Pancreas (tissue), 10 donors: ENCODE results near the gene GRK5. TPM values are rescaled to one million over a fixed set of nuclear protein-coding genes. Genes with fewer than 3 reads are reported as not detected.

ENCODE experiments used
- ATAC-seq, 4 donors: fragments of 200-7000 bp; cut with Tn5 transposase; one replicate each; pipeline versions ENCODE4 v1.8.0 to v1.9.1; 2020; ENCODE audit warnings: mild to moderate bottlenecking in 4 of 4, moderate library complexity in 4 of 4
- DNase-seq, 6 donors: peaks; one replicate each; pipeline ENCODE4 v3.0.0-alpha.2; 2020
- FAIRE-seq: peaks from 2 replicates; lab custom pipeline; 2012; peaks lifted over from hg19 to GRCh38; lab: Jason Lieb, UNC
- H3K27ac ChIP-seq, 4 donors: fragments of 200-600 bp; sonication (generic); 1 replicate in 3 of 4; 2 replicates in 1 of 4; pipeline versions ENCODE4 v1.5.0 to v1.8.0; 2020
- H3K27me3 ChIP-seq, 4 donors: fragments of 200-600 bp; one replicate each; pipeline ENCODE4 v1.8.0; 2021
- H3K36me3 ChIP-seq, 3 donors: fragments of 200-600 bp; sonication (generic) in 1 of 3; one replicate each; pipeline versions ENCODE4 v1.5.0 to v1.8.0; 2020 to 2021
- H3K4me1 ChIP-seq, 3 donors: fragments of 200-600 bp; one replicate each; pipeline ENCODE4 v1.8.0; 2021
- H3K4me3 ChIP-seq, 4 donors: fragments of 200-600 bp; sonication (generic) in 2 of 4; one replicate each; pipeline versions ENCODE4 v1.5.0 to v1.8.0; 2020 to 2021
- H3K9me3 ChIP-seq, 4 donors: fragments of 200-600 bp; one replicate each; pipeline ENCODE4 v1.8.0; 2021
- CTCF ChIP-seq, 4 donors: fragments of 200-600 bp; sonication (generic) in 3 of 4; IDR thresholded peaks; one replicate each; pipeline versions ENCODE4 v1.5.0 to v1.8.0; 2021; ENCODE audit warnings: antibody characterized with exemption in 4 of 4
- WGBS, 2 donors: extraction: QIAGEN DNeasy Blood & Tissue Kit; methylation state at CpG; one replicate each; pipeline ENCODE4 v1.1.7; 2013; 5-methylcytosine and 5-hydroxymethylcytosine counted together
- intact Hi-C, 3 donors: fragments of 100-400 bp; cut with DNase I; formaldehyde crosslinking; loops; one replicate each; pipeline versions ENCODE4 v1.11.1 to v1.14.2; 2022
- polyA plus RNA-seq, 2 donors: library from polyadenylated mRNA; stranded (reverse); fragments of 200-250 nt; gene quantifications; one replicate each; pipeline ENCODE4 v1.2.3, GENCODE V29; 2013
- total RNA-seq, 6 donors: library from RNA; stranded (reverse); fragmentation: NEBNext Ultra II Directional in 4 of 6; extraction: Animal tissue kit (Norgen Biotek cat#: 25700) in 4 of 6; gene quantifications; one replicate each; pipeline versions ENCODE4 v1.2.1 to v1.2.4, GENCODE V29; 2021 to 2023
- donor health status: healthy with polysubstance abuse.
- donor health status: DM: no; HTN: no; CAD: no; lungs with moderate emphysema.
- donor health status: DM: no; HTN: no; CAD: no.
- donor health status: control.
- donor health status: control.
- donor health status: Bipolar disorder and iron deficiency.
- donor health status: DM: yes; HTN: yes; CAD: no.
- donor health status: DM: no; HTN: no; CAD: no.
- donor health status: DM: no; HTN: no; CAD: no.
- donor health status: DM: yes; HTN: yes; CAD: no.

Gene GRK5
- total and polyA plus RNA-seq, 8 donors = 1.4 to 6.0 (median 2.5) TPM

GRCh38 chr10:119406601-119407253 lies 199.4 kb downstream of the GRK5 start:
- H3K4me1 ChIP-seq = no peaks in the 10 kb centered on the region
- peak overlapping the region in 2 of 4 donors; percentile 3 to 38 for H3K27ac ChIP-seq
- TF ChIP-seq CTCF (IDR thresholded peaks at IDR 0.05) = no peak
- FAIRE-seq (no peak), ATAC-seq (peak in 2 of 4 donors; percentile 37 to 40), DNase-seq (no peak)
- no peaks in the 10 kb centered on the region for H3K27me3 ChIP-seq
- 83 to 87% methylated on average over 7 of the region's 7 CpGs for WGBS, 2 donors
- intact Hi-C loops = no loop called here
- no peaks in the 10 kb centered on the region for H3K36me3 ChIP-seq
- H3K9me3 ChIP-seq = no peaks in the 10 kb centered on the region
- H3K4me3 ChIP-seq = no peak overlapping the region

- Histone ChIP-seq H3K36me3 (no peaks in the 10 kb centered on the region), H3K4me3 (no peak overlapping the region), H3K27ac (peak overlapping the region in 2 of 4 donors; percentile 3 to 38), H3K9me3 (no peaks in the 10 kb centered on the region), H3K4me1 (no peaks in the 10 kb centered on the region), H3K27me3 (no peaks in the 10 kb centered on the region)
- TF ChIP-seq CTCF (IDR thresholded peaks at IDR 0.05) = no peak
- FAIRE-seq (no peak), ATAC-seq (peak in 2 of 4 donors; percentile 19 to 57), DNase-seq (no peak)
- intact Hi-C loops = no loop called here
- 86 to 93% methylated on average over 5 of the region's 5 CpGs for WGBS, 2 donors
These were observed 199.9 kb downstream of the GRK5 start for GRCh38 chr10:119407254-119407777.

- Histone ChIP-seq H3K9me3 (no peaks in the 10 kb centered on the region), H3K4me3 (no peak overlapping the region), H3K4me1 (no peaks in the 10 kb centered on the region), H3K36me3 (no peaks in the 10 kb centered on the region), H3K27me3 (no peaks in the 10 kb centered on the region), H3K27ac (no peak overlapping the region)
- TF ChIP-seq CTCF (IDR thresholded peaks at IDR 0.05) = no peak
- 82 to 83% methylated on average over 4 of the region's 4 CpGs for WGBS, 2 donors
- DNase-seq (no peak), ATAC-seq (no peak), FAIRE-seq (no peak)
- intact Hi-C loops = no loop called here
These were observed 200.7 kb downstream of the GRK5 start for GRCh38 chr10:119408072-119408471.

GRCh38 chr10:119408969-119409371 lies 201.6 kb downstream of the GRK5 start:
- H3K9me3 ChIP-seq = no peaks in the 10 kb centered on the region
- DNase-seq = no peak
- 86 to 90% methylated on average over 14 of the region's 14 CpGs for WGBS, 2 donors
- no peaks in the 10 kb centered on the region for H3K36me3 ChIP-seq
- no peaks in the 10 kb centered on the region for H3K4me1 ChIP-seq
- H3K27me3 ChIP-seq = no peaks in the 10 kb centered on the region
- no peak for ATAC-seq
- no peak for FAIRE-seq
- intact Hi-C loops = no loop called here
- no peak overlapping the region for H3K27ac ChIP-seq
- no peak for TF ChIP-seq CTCF (IDR thresholded peaks at IDR 0.05)
- no peak overlapping the region for H3K4me3 ChIP-seq

GRCh38 chr10:119409385-119409784 lies 202.0 kb downstream of the GRK5 start:
- intact Hi-C loops = no loop called here
- FAIRE-seq = no peak
- no peak for TF ChIP-seq CTCF (IDR thresholded peaks at IDR 0.05)
- H3K27ac ChIP-seq = no peak overlapping the region
- no peaks in the 10 kb centered on the region for H3K36me3 ChIP-seq
- H3K4me3 ChIP-seq = no peak overlapping the region
- DNase-seq = no peak
- H3K4me1 ChIP-seq = no peaks in the 10 kb centered on the region
- H3K27me3 ChIP-seq = no peaks in the 10 kb centered on the region
- no peaks in the 10 kb centered on the region for H3K9me3 ChIP-seq
- ATAC-seq = no peak
- WGBS, 2 donors = 77 to 78% methylated on average over 5 of the region's 5 CpGs
